ENCODE data around the gene ITIH5. TPM values are rescaled to one million over a fixed set of nuclear protein-coding genes. Genes with fewer than 3 reads are reported as not detected.
"Not testable (repeated sequence)": the region's sequence is repeated elsewhere in the genome, so short reads cannot be mapped to it uniquely, and the experiment has no call there.

ITIH5 gene
- total and polyA plus RNA-seq, 2 of the 13 experiments (the other 11 are each of a cell fraction or from before 2014, with no cell fraction given), result 4.7 to 8.9 TPM

DNA sequence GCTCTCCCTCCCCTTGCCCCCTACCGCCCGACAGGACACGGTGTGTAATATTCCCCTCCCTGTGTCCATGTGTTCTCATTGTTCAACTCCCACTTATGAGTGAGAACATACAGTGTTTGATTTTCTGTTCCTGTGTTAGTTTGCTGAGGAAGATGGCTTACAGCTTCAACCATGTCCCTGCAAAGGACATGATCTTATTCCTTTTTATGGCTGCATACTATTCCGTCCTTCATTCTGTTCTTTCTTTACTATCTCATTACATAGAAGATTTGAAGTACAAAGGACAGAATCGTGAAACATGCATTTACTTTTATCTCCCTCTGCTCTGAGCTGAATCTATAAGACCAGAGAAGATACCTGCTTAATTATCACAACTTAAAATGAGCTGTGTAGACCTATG, 44.3 kb upstream of the ITIH5 start:
- Histone ChIP-seq H3K79me2 (ENCODE audit: insufficient read depth, low read length) (peaks cover 35% of the 10 kb centered on the region), H3K4me1 (ENCODE audit: insufficient read depth, low read length) (peaks cover 71% of the 10 kb centered on the region), H3K36me3 (replicated peaks in 1 of 2; ENCODE audit: control insufficient read depth in 1 of 2, insufficient read depth in 2 of 2, low read length in 2 of 2) (peaks cover 29 to 70% of the 10 kb centered on the region in 2 experiments)
- POLR2A ChIA-PET, result interaction anchor here (1.3 to 3.2 kb wide), 5 partner anchors 8 to 170 kb away, joined by 4 to 16 read pairs (median 8); partner anchors contain the start of gene ITIH2
- DNase-seq (ENCODE audit: low spot score); FAIRE-seq; H3K9ac ChIP-seq (ENCODE audit: insufficient read depth, low read depth, low read length); H3K27ac ChIP-seq (ENCODE audit: extremely low read length, insufficient read depth, low read length); ATAC-seq; H3K4me2 ChIP-seq (ENCODE audit: low read depth, low read length); H3K4me3 ChIP-seq (replicated peaks in 1 of 3; ENCODE audit: insufficient read depth in 1 of 3, low read depth in 2 of 3, low read length in 3 of 3); BruUV-seq (replicated peaks); CTCF ChIA-PET (ENCODE audit: low intra/inter-chr PET ratio, low total read pairs); in situ Hi-C loops (cut with HindIII; ENCODE audit: extremely low pct_ligation_motif_present, low pct_unique_long_range_greater_than_20kb); H3K9me3 ChIP-seq (ENCODE audit: low read length); H3K27me3 ChIP-seq (ENCODE audit: control insufficient read depth in 1 of 2, insufficient read depth in 2 of 2, low read length in 2 of 2); intact Hi-C loops (cut with micrococcal nuclease; ENCODE audit: unreplicated experiment); H4K20me1 ChIP-seq (ENCODE audit: insufficient read depth, low read length); H2AFZ ChIP-seq (ENCODE audit: low read length): not testable (repeated sequence)
- 93% methylated on average over 5 of the region's 5 CpGs for WGBS (ENCODE audit: low lambda C conversion rate)

- H3K4me1 ChIP-seq (ENCODE audit: insufficient read depth, low read length), result peaks cover 71% of the 10 kb centered on the region
- peaks cover 41% of the 10 kb centered on the region for H3K79me2 ChIP-seq (ENCODE audit: insufficient read depth, low read length)
- 91% methylated on average over 1 of the region's 1 CpG for WGBS (ENCODE audit: low lambda C conversion rate)
- POLR2A ChIA-PET, result interaction anchor here (3.2 to 10.9 kb wide), 4 partner anchors 8 to 24 kb away, joined by 12 to 359 read pairs (median 62); no protein-coding TSS in a partner anchor
- H3K9ac ChIP-seq (ENCODE audit: insufficient read depth, low read depth, low read length), result no peak overlapping the region
- peaks cover 27 to 71% of the 10 kb centered on the region in 2 experiments for H3K36me3 ChIP-seq (replicated peaks in 1 of 2; ENCODE audit: control insufficient read depth in 1 of 2, insufficient read depth in 2 of 2, low read length in 2 of 2)
- no peaks in the 10 kb centered on the region for H3K27me3 ChIP-seq (ENCODE audit: control insufficient read depth in 1 of 2, insufficient read depth in 2 of 2, low read length in 2 of 2)
- no peak overlapping the region for H2AFZ ChIP-seq (ENCODE audit: low read length)
- DNase-seq (ENCODE audit: low spot score) (no peak), FAIRE-seq (no peak), ATAC-seq (no peak)
- CTCF ChIA-PET (ENCODE audit: low intra/inter-chr PET ratio, low total read pairs), result no interaction called here
- peak overlapping the region; percentile 25 for H3K27ac ChIP-seq (ENCODE audit: extremely low read length, insufficient read depth, low read length)
- no peak for TF ChIP-seq ZNF354B (CRISPR knock-in tag; IDR thresholded peaks at IDR 0.05)
- 0 out of 2 replicates have a peak, but pooled peaks have one; percentile 5 for TF ChIP-seq PAF1 (CRISPR knock-in tag; IDR thresholded peaks at IDR 0.05)
- TF ChIP-seq AGO2 (optimal IDR thresholded peaks at IDR 0.05; ENCODE audit: low read depth, low read length), result peak; percentile 35
- 0 out of 2 replicates have a peak, but pooled peaks have one; percentile 13 for TF ChIP-seq ELF3 (CRISPR knock-in tag; IDR thresholded peaks at IDR 0.05)
- TF ChIP-seq ADNP (CRISPR knock-in tag; IDR thresholded peaks at IDR 0.05), result no peak
- no peak for TF ChIP-seq JARID2 (CRISPR knock-in tag; IDR thresholded peaks at IDR 0.05; ENCODE audit: insufficient replicate concordance)
- TF ChIP-seq NFE2L2 (IDR thresholded peaks at IDR 0.05; ENCODE audit: low read length), result no peak
- peak; percentile 24; the same call in 1 of the 2 replicates for TF ChIP-seq RBFOX2 (IDR thresholded peaks at IDR 0.05; ENCODE audit: low read depth, low read length)
- no TSS peak for BruUV-seq (replicated peaks)
- H3K4me2 ChIP-seq (ENCODE audit: low read depth, low read length), result no peak overlapping the region
- H3K9me3 ChIP-seq (ENCODE audit: low read length), result no peaks in the 10 kb centered on the region
- H4K20me1 ChIP-seq (ENCODE audit: insufficient read depth, low read length), result no peaks in the 10 kb centered on the region; the same call in 1 of the 2 replicates
- no peak overlapping the region for H3K4me3 ChIP-seq (replicated peaks in 1 of 3; ENCODE audit: insufficient read depth in 1 of 3, low read depth in 2 of 3, low read length in 3 of 3)
- in situ Hi-C loops (cut with HindIII; ENCODE audit: extremely low pct_ligation_motif_present, low pct_unique_long_range_greater_than_20kb), result no loop called here
- intact Hi-C loops (cut with micrococcal nuclease; ENCODE audit: unreplicated experiment), result no loop called here
These were observed 43.7 kb upstream of the ITIH5 start for GRCh38 chr10:7710446-7710845.
